ENCODE measurements around the gene SPATA2. TPM values are rescaled to one million over a fixed set of nuclear protein-coding genes. Genes with fewer than 3 reads are reported as not detected.

Gene SPATA2
- total and polyA plus RNA-seq, 2 of the 13 experiments (the other 11 are each of a cell fraction or from before 2014, with no cell fraction given) = 3.2 to 8.7 TPM

GRCh38 chr20:49905415-49906091 lies 9.8 kb downstream of the SPATA2 start (continued):
- TF ChIP-seq ZGPAT (CRISPR knock-in tag; IDR thresholded peaks at IDR 0.05) (no peak), DNMT3B (CRISPR knock-in tag; conservative IDR thresholded peaks at IDR 0.05) (no peak), ZSCAN21 (CRISPR knock-in tag; IDR thresholded peaks at IDR 0.05; ENCODE audit: borderline replicate concordance) (no peak), FOXO1 (CRISPR knock-in tag; IDR thresholded peaks at IDR 0.05) (no peak), ZBTB33 (CRISPR knock-in tag; IDR thresholded peaks at IDR 0.05) (peak; percentile 79), ZNF138 (CRISPR knock-in tag; IDR thresholded peaks at IDR 0.05; ENCODE audit: low read depth) (0 out of 2 replicates have a peak, but pooled peaks have one; percentile 33), ZNF83 (CRISPR knock-in tag; IDR thresholded peaks at IDR 0.05; ENCODE audit: borderline replicate concordance) (no peak), TBX2 (CRISPR knock-in tag; IDR thresholded peaks at IDR 0.05; ENCODE audit: borderline replicate concordance) (0 out of 2 replicates have a peak, but pooled peaks have one; percentile 13), ZNF576 (CRISPR knock-in tag; IDR thresholded peaks at IDR 0.05) (0 out of 2 replicates have a peak, but pooled peaks have one; percentile 3), PREB (CRISPR knock-in tag; IDR thresholded peaks at IDR 0.05) (no peak), ZFP36L2 (CRISPR knock-in tag; IDR thresholded peaks at IDR 0.05) (no peak), NFAT5 (CRISPR knock-in tag; IDR thresholded peaks at IDR 0.05) (no peak), MYPOP (CRISPR knock-in tag; IDR thresholded peaks at IDR 0.05) (no peak), RFX5 (IDR thresholded peaks at IDR 0.05; ENCODE audit: low read depth, low read length) (no peak), PHF21A (CRISPR knock-in tag; IDR thresholded peaks at IDR 0.05) (0 out of 2 replicates have a peak, but pooled peaks have one; percentile 10)

All from HepG2 (cell line).